Kidney epithelial cell (primary cell): ENCODE results near the gene WDR46. TPM values are rescaled to one million over a fixed set of nuclear protein-coding genes. Genes with fewer than 3 reads are reported as not detected.
A peak's percentile ranks its signal among the peaks of the same experiment; 100 is the strongest.

Experiments used
- DNase-seq: peaks from one replicate; pipeline ENCODE4 v3.0.0-alpha.2; 2010; ENCODE audit warnings: low read depth
- H3K27me3 ChIP-seq: 2 replicates; pipeline ENCODE4 v1.6.0; 2011; ENCODE audit warnings: low read length; ENCODE audit not compliant: control insufficient read depth, insufficient read depth
- H3K36me3 ChIP-seq: 2 replicates; pipeline ENCODE4 v1.5.1; 2011; ENCODE audit warnings: low read length; ENCODE audit not compliant: control insufficient read depth, insufficient read depth
- H3K4me3 ChIP-seq: 2 replicates; pipeline ENCODE4 v1.5.1; 2011; ENCODE audit warnings: low read depth, mild to moderate bottlenecking, control low read depth, low read length
- CTCF ChIP-seq: IDR thresholded peaks from 2 replicates; pipeline ENCODE4 v1.5.1; 2011; ENCODE audit warnings: mild to moderate bottlenecking, moderate library complexity, low read length, control low read depth, inconsistent platforms; ENCODE audit not compliant: insufficient read depth, poor library complexity, severe bottlenecking
- total RNA-seq: library from RNA; depleted of rRNA; stranded (reverse); fragments of >200 nt; gene quantifications from 2 replicates; pipeline ENCODE4 v1.2.3, GENCODE V29; 2015

Gene WDR46
- total RNA-seq, 1 donor from 2014 or later = 53.2 TPM

GRCh38 chr6:33297956-33298772 is 9.1 kb upstream of the WDR46 start:
- H3K27me3 ChIP-seq = no peaks in the 10 kb centered on the region
- H3K4me3 ChIP-seq = peak overlapping the region; percentile 82
- H3K36me3 ChIP-seq = peaks cover 1% of the 10 kb centered on the region
- peak; percentile 13 for TF ChIP-seq CTCF
- no peak for DNase-seq

GRCh38 chr6:33297406-33297955 is 8.4 kb upstream of the WDR46 start:
- peak overlapping the region; percentile 82 for H3K4me3 ChIP-seq
- H3K36me3 ChIP-seq = peaks cover 1% of the 10 kb centered on the region
- DNase-seq = no peak
- no peak for TF ChIP-seq CTCF
- no peaks in the 10 kb centered on the region for H3K27me3 ChIP-seq

GRCh38 chr6:33296797-33297405 is 7.9 kb upstream of the WDR46 start:
- Histone ChIP-seq H3K36me3 (peaks cover 1% of the 10 kb centered on the region), H3K4me3 (peak overlapping the region; percentile 82), H3K27me3 (no peaks in the 10 kb centered on the region)
- TF ChIP-seq CTCF = no peak
- no peak for DNase-seq

GRCh38 chr6:33295621-33296369 is 6.8 kb upstream of the WDR46 start:
- Histone ChIP-seq H3K36me3 (peaks cover 1% of the 10 kb centered on the region), H3K4me3 (no peak overlapping the region), H3K27me3 (no peaks in the 10 kb centered on the region)
- no peak for DNase-seq
- no peak for TF ChIP-seq CTCF

- no peak for DNase-seq
- no peak for TF ChIP-seq CTCF
- H3K27me3 ChIP-seq = no peaks in the 10 kb centered on the region
- peaks cover 1% of the 10 kb centered on the region for H3K36me3 ChIP-seq
- no peak overlapping the region for H3K4me3 ChIP-seq
Measured at GRCh38 chr6:33294086-33294823, 5.2 kb upstream of the WDR46 start.
